Kidney capillary endothelial cell (primary cell): ENCODE results near the gene B4GALT2.

Source experiments
- DNase-seq: peaks from one replicate; pipeline ENCODE4 v3.0.0-alpha.2; 2018; ENCODE audit warnings: low spot score

The B4GALT2 gene

DNA sequence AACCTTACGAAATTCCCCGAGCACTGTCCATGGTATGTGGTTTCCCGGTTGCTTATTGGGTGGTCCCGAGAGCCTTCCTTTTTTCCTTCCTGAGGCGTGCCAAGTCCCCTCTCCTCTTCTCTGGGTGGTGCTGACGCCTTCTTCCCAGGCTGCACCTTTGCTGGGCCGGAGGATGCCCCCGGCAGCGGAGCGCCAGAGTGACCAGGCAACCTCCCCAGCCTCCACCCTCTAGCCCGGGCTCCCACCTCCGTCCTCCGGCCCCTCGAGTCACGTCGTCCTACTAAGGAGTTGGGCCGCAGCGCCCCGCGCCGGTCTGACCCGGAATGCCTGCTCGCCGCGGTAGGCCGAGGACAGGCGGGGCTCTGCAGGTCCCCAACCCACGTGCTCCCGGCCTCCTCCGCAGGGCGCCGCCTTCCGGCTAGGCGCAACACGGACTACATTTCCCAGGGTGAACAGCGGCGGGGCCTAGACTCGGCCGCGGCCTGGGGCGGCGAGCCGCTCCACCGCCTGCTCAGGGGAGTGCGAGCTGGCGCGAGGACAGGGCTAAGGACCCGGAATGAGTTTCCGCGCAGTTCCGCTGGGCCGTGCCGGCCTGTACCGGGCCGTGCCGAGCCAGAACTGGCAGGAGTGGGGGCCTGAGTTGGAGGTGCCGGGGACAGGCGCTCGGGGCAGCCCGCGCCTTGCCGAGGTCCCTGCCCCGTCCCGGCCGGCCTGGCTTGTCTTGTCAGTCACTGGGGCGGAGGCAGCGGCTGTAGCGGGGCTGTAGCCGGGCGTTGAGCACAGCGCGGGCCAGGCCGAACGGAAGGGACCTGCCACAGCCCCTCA lies 32.6 kb upstream of the B4GALT2 start, which contains the start of gene IPO13:
IPO13 (plus strand) TSS at position 715 of the 825 bp plus-strand sequence. CDS start 651 bp downstream, outside the sequence.
- DNase-seq = peak; percentile 93

DNA sequence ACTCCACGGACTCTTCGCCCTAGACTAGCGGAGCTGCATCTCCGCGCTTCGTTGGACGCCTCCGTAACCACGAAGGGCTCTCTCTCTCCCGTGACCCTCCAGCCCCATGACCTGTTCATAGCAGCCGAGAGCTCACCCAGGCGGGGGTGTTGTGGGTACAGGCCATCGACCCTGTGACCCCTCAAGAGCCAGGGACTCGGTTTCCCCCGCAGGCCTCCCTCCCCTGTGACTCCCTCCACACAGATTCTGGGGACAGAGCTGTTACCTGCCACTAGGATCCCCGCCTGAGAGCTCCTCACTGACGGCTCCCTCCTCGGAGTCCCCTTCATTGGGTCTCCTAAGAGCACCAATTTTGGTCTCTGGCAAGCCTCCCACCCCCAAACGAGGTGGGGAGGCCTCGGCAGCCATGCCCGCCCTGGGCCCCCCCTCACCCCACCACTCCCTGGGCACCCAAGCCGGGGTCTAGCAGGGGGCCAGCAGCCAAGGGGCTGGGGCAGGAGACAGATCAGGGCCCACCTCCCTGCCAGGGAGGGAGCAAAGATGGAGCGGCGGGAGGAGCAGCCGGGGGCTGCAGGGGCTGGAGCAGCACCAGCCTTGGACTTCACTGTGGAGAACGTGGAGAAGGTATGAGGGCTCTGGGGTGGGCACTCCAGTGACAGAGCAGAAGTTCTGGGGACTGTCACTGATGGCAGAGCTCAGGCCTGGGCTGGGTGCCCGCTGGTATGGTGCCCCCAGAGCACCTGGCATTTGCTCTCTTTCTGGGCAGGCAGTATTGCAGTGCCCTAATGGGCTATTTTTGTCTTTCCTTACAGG lies 31.7 kb upstream of the B4GALT2 start:
- DNase-seq = no peak

DNA sequence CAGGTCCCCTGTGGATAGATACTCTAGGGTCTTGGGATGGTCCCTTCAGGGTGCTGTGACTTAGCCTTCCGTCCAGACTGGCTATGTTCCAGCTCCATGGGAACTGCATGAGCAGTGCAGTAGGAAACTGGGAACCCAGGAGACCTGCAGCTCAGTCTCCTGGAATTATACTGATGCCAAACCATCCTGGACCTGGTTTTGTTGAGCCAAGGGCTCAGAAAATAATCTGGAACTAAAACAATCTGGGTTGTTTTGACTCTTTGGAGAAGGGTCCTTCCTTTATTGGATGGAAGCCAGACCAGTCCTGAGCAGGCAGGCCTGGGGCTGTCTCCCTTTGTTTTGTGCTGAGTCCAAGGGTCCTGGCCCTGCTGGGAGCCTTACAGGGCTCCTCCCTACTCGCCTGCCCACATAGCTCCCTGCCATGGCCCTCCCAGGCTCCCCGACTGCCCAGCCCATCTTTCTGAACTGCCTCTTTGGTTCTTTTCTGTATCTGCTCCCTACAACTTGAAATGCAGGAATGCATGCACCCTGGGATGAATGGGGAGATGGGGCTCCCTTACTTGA lies 31.1 kb upstream of the B4GALT2 start:
- no peak for DNase-seq

DNA sequence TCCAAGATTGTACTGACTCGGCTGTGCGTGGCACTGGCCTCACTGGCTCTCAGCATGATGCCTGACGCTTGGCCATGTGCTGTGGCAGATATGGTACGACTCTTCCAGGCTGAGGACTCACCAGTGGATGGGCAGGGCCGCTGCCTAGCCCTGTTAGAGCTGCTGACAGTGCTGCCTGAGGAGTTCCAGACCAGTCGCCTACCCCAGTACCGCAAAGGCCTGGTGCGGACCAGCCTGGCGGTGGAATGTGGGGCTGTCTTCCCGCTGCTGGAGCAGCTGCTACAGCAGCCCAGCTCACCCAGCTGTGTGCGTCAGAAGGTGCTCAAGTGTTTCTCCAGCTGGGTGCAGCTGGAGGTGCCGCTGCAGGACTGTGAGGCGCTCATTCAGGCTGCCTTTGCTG lies 29.3 kb upstream of the B4GALT2 start:
- no peak for DNase-seq

DNA sequence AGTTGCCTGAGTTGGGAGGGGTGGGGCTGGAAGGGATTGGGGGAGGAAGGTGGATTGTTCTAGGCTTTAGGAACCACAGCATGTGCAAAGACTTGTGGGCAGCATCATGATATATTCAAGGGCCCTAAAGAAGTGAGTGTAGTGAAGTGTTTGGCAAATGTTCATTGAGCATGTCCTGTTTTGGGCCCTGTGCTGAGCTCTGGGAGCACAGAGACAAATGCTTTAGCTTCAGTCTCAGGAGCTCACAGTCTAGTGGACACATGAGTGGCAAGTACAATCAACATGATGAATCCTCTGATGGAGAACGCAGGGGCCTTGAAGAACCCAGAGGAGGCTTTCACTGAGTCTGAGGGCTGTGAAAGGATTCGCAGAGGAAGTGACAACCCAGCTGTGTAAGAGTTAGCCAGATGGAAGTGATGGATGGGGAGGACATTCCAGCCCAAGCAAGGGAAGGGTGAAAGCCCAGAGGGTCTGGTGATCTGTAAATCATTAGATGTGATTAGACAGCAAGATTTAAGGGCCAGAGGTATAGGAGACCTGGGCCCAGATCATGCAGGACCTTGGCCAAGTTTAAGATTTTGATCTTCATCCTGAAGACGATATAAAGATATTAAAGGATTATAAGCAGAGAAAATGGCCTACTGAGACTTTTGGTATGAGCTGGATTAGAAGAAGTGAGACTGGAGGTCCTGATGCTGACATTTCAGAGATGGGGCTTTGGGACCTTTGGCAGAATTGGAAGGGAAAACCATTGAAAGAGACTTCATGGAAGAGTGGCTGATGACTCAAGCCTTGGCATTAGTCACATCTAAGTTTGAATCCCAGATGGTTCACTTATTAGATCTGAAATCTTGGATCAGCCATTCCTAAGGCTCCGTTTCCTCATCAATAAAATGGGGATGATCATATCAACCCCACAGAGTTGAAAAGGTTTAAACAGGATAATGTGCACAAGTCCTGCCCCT lies 27.7 kb upstream of the B4GALT2 start:
- DNase-seq = no peak

DNA sequence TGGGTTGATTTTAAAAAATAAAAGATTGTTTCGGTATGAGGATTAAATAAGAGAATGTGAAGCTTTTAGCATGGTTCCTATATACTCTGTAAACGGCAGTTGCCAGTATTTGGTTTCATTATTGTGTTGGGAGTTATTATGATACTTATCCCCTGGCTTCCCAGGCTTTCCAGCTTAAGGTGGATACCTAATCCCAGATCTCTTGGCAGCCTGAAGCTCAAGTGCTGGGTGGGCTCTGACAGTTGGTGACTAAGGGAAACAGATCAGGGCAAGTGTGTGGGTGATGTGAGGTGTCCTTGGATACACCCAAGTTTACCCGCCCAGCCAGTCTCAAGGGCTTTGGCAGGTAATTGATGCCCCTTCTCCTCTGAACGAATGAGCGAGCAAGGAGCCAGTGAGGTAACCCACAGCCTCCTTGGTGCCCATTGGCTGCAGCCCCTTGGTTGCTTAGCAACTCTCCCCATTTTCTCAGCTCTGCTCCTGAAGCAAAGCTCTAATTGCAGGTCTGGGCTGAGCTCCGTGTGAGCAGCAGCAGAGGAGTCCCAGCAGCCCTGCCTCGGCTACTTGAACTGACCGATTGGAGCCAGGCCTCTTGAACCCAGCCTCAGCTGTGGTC lies 26.2 kb upstream of the B4GALT2 start:
- no peak for DNase-seq

DNA sequence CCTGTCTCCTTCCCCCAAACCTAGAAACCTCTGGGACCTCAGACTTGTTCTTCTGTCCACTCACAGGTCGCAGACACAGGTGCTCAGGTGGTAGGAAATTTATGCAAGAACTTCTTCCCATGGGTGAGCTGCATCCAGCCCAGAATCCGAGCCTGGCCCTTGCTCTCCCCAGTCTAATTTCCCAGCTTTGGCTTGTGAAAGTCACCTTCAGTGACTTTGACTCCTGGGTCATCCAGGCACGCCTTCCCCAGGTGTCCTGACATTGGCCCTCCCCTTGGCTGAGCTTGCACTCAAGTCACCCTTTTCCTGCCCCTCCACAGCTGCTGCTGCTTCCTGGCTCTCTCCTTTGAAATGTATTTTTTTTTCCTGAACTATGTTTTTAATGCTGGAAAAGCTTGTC lies 25.6 kb upstream of the B4GALT2 start:
- no peak for DNase-seq

DNA sequence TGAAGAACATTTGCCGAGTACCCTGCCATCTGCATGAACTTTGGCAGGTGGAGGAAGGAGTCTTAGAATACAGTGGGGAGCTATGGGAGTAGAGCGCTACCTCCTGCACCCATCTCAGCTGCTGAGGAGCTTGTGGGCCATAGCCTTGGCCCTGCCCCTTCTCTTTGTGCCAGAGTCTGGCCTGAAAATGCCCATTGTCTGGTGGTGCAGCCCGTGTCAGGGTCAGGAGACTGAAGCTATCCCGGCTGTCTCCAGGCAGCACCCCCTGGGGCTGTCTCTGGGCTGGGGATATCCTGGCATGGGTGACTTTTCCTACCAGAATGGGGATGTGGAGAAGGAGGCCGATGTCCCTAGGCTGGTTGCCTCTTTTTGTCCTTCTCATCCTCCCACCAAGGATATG lies 25.0 kb upstream of the B4GALT2 start:
- DNase-seq = no peak

DNA sequence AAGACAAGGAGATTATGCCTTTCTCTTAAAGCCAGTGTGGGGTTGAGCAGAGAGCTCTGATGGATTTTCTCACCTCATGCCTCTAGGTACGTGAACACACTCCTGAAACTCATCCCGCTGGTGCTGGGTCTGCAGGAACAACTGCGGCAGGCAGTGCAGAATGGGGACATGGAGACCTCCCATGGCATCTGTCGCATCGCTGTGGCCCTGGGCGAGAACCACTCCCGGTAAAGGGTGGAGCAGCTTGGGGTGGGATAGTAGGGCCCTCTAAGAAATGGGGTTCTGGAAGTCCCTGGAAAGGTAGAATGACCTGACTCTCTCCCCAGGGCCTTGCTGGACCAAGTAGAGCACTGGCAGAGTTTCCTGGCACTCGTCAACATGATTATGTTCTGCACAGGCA lies 22.8 kb upstream of the B4GALT2 start:
- no peak for DNase-seq

DNA sequence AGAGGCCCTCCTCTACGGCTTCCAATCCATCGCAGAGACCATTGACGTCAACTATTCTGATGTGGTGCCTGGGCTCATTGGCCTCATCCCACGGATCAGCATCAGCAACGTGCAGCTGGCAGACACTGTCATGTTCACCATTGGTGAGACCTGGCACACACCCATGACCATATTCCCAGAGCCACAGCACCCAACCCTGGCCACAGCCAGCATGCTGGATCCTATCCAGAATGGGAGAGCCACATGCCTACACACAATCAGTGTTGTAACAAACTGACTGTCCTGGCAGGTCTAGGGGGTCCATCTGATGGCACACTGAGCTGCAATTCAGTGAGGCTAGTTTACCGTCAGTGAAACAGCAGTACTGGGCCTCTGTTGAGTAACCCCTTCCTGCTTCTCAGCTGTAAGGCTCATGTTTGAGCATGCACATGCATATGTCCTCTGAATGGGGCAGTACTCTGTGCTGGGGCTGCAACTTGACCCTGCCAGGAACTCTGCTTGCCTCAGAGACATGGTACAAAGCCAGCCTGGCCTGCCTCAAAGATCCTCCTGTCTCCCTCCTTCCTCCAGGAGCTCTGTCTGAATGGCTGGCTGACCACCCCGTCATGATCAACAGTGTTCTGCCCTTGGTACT lies 21.5 kb upstream of the B4GALT2 start:
- DNase-seq = no peak

DNA sequence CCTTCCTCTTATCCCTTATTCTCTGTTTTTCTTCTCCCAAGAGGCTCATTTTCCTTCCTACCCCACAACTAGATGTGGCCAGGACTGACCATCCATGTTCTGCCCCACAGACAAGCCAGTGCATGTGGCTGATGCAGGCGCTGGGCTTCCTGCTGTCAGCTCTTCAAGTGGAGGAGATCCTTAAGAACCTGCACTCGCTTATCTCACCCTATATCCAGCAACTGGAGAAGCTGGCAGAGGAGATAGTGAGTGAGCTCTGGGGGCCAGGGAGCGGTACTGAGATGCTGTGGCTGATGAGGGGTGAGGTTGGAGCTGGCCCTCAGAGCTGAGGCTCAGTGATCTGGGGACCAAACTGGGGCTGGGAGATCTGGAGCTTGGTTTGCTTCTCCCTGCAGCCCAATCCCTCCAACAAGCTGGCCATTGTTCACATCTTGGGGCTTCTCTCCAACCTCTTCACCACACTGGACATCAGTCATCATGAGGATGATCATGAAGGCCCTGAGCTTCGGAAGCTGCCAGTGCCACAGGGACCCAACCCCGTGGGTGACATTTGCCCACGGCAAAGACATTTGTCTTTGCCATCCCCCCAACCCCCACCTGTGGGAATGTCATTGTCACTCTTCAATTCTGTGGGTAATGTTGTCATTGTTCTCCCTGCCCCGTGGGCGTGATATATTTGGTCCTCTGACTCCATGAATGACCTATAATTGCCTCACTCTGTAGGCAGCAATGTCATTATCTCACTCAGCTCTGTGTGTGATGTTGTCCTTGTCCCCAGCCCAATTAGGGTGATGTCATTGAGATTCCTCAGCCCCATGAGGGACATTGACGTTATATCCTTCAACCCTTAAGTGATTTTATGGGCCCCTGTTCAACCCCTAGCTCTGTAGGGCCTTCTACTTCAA lies 20.4 kb upstream of the B4GALT2 start:
- DNase-seq = no peak

DNA sequence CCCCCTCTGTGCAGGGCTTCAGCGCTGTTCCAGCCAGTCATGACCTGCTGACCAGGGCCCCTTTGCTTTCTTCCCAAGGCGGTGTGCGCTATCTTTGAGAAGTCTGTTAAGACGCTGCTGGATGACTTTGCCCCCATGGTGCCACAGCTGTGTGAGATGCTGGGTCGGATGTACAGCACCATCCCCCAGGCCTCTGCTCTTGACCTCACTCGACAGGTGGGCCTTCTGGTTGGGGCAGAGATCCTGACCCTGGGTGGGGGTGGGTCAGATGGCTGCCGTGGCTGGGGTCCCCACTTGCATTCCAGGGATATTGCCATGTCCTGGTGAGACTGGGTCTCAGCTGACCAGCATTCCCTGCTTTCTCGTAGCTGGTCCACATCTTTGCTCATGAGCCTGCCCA lies 18.2 kb upstream of the B4GALT2 start:
- DNase-seq = no peak

DNA sequence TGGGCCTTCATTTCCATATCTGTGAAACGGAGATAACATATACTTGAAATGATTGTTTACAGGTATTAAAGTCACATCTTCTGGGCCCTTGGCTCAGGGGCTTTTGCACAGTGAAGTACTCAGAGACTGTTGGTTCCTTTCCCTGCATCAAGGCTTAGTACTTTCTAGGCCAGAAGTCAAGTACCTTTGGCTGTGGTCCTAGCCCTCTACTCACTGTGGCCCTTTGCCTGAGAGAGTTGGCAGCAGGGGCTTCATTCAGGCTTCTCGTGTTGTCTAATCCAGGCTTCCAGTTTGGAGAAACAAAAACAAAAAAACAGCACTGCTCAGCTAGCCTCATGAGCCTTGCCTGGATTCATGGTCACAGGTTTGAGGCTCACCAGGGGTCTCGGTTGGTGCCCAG lies 17.3 kb upstream of the B4GALT2 start:
- no peak for DNase-seq

DNA sequence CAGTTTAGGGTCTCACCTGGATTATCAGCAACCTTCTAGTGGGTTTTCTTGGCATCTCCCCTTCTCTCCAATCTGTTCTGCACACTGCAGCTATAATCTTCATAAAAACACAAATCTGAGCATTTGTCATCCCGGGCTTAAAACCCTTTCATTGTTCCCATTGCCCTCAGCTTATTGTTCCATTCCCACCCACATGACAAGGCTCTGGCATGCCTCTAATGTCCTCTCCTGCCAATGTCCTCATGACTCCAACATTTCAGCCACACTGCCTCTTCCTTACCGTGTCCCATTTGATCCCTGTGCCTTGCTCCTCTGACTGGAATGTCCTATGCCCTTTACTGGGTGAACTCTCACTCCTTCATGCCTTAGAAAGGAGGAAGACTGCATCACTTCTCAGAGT lies 16.7 kb upstream of the B4GALT2 start:
- no peak for DNase-seq

DNA sequence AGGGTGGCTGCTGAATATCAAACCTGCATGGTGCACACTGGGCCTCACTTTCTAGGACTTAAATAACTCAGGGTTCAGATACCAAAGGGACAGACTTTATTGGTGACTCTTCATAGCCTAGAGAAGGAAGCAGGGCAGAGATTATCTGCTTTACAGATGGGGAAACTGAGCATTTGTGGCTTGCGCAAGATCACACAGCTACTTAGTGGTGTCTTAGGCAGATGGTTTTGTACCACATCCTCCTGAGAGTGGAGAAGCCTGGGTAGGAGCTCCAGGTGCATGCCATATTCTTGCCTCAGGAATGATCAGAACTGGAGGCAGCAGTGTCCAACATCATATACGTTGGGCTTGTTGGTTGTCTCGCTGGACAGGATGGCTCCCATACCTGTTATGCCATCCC lies 16.0 kb upstream of the B4GALT2 start:
- DNase-seq = no peak

DNA sequence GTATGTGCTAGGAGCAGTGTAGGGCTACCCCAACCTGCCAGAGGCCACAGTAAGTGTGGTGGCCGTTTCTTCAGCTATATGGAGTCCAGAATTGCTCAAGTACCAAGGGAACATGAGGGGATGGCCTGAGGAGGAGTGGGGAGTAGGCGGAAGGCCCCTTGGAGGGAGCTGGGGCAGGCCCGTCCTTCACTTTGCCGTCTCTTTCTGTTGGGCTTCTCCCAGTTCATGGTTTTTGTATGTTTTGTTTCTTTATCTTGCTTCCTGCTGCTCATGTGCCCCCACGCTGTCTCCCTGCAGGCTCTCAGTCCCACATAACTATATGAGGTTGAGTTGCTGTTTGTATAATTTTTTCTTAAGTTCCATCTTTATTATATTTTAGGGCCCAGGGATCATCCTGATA lies 15.1 kb upstream of the B4GALT2 start:
- DNase-seq = no peak

DNA sequence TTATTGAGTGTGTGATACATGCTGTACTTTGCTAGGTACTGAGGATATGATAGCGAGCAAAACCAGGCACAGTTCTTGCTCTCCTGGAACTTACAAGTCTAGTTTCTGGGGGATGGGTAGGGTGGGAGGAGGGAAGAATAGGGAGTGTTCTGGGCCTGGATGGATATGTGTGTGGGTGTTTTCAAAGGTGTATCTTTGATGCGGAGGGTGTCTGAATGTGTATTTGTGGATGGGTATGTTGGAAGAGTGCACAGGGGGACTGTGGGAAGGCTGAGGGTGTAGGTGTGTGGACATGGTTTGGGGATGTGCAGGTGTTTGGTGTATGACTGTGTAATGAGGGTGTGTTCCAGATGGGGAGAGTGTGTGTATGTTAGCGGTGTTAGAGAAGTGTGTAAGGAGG lies 13.7 kb upstream of the B4GALT2 start:
- DNase-seq = no peak

DNA sequence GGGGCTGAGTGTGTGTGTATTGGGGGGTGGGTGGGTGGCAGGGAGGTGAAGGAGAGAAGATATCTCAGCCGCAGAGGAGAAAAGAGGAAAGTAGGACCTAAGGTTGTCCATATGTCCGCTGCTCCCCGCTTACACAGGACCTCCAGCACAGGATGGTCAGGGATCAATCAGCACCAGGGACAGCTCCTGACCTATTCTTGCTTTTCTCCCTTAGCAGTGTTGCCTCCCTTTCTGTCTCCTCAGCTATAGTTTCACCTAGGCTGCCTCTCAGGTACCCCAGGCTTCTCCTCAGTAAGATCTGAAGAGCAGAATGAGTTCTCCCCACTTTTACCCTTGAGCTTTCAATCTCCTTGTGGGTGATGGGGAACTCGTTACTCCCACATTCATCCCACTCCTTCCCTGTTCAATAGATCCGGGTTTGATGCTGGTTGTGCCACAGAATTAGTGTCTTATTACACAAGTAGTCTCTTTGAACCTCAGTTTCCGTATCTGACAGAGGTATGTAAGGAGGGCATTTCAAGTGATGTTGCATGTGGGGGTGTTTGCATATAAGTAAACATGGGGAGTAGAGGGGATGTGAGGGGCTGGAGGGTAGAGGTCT lies 10.6 kb upstream of the B4GALT2 start:
- no peak for DNase-seq

DNA sequence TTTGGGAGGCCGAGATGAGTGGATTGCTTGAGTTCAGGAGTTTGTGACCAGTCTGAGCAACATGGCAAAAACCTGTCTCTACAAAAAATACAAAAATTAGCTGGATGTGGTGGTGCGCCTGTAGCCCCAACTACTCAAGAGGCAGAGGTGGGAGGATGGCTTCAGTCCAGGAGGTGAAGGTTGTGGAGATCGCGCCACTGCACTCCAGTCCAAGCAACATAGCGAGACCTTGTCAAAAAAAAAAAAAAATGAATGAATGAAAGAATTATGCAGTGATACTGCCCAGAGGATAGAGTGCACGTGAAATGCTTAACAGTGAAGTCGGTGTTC lies 9.6 kb upstream of the B4GALT2 start:
- DNase-seq = no peak
